ENCODE results near the gene EBLN1. TPM values are rescaled to one million over a fixed set of nuclear protein-coding genes. Genes with fewer than 3 reads are reported as not detected.

The EBLN1 gene
- total RNA-seq, 2 donors from 2014 or later, result not detected

- no peaks in the 10 kb centered on the region for H3K36me3 ChIP-seq (ENCODE audit: control insufficient read depth, insufficient read depth, low read length)
- Mint-ChIP-seq H3K4me3 (no peak overlapping the region), H3K27ac (peak overlapping the region; percentile 21), H3K9me3 (no peaks in the 10 kb centered on the region), H3K36me3 (ENCODE audit: low read depth) (no peaks in the 10 kb centered on the region), H3K27me3 (ENCODE audit: insufficient read depth) (peaks cover 2% of the 10 kb centered on the region), H3K4me1 (peaks cover 5% of the 10 kb centered on the region)
- no peak for TF ChIP-seq CTCF (conservative IDR thresholded peaks at IDR 0.05)
- no peak for DNase-seq
- H3K9ac ChIP-seq (ENCODE audit: extremely low read depth, low read length, poor library complexity, severe bottlenecking), result no peak overlapping the region
- H3K9me3 ChIP-seq (ENCODE audit: control insufficient read depth, low read length), result no peaks in the 10 kb centered on the region
- no peak overlapping the region for H3K4me3 ChIP-seq (ENCODE audit: low read length)
- WGBS, 2 experiments (ENCODE audit: insufficient coverage in 1 of 2, insufficient read length in 1 of 2), result 92 to 100% methylated on average over 2 of the region's 2 CpGs
- H3K4me1 ChIP-seq (ENCODE audit: control insufficient read depth, insufficient read depth, low read length), result no peaks in the 10 kb centered on the region
- H3K27me3 ChIP-seq (ENCODE audit: control insufficient read depth, insufficient read depth, low read length, poor library complexity, severe bottlenecking), result no peaks in the 10 kb centered on the region
- no peak overlapping the region for H3K27ac ChIP-seq (ENCODE audit: low read depth, low read length)
Measured at GRCh38 chr10:22159979-22160378, 57.8 kb downstream of the EBLN1 start.

DNA sequence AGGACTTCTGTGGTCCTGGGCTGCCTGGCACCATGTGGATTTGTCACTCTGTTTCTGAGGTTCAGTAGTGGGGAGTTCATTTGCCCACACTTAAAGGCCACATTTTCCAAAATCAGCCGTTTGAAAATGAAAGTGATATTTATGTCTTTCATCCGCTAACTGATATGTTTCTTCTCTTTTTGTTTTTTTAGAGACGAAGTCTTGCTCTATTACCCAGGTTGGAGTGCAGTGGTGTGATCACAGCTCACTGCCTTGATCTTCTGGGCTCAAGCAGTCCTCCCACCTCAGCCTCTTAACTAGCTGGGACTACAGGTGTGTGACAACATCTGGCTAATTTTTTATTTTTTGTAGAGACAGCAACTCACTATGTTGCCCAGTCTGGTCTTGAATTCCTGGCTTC is 58.6 kb downstream of the EBLN1 start:
- no peaks in the 10 kb centered on the region for H3K36me3 ChIP-seq (ENCODE audit: control insufficient read depth, insufficient read depth, low read length)
- WGBS, 2 experiments (ENCODE audit: insufficient coverage in 1 of 2, insufficient read length in 1 of 2), result 85 to 94% methylated on average over 3 of the region's 3 CpGs
- no peaks in the 10 kb centered on the region for H3K27me3 ChIP-seq (ENCODE audit: control insufficient read depth, insufficient read depth, low read length, poor library complexity, severe bottlenecking)
- peaks cover 5% of the 10 kb centered on the region for H3K4me1 Mint-ChIP-seq
- H3K36me3 Mint-ChIP-seq (ENCODE audit: low read depth), result no peaks in the 10 kb centered on the region
- no peak overlapping the region for H3K9ac ChIP-seq (ENCODE audit: extremely low read depth, low read length, poor library complexity, severe bottlenecking)
- H3K27ac ChIP-seq (ENCODE audit: low read depth, low read length), result no peak overlapping the region
- no peak for TF ChIP-seq CTCF (conservative IDR thresholded peaks at IDR 0.05)
- H3K4me3 ChIP-seq (ENCODE audit: low read length), result no peak overlapping the region
- peaks cover 2% of the 10 kb centered on the region for H3K27me3 Mint-ChIP-seq (ENCODE audit: insufficient read depth)
- H3K4me3 Mint-ChIP-seq, result no peak overlapping the region
- H3K9me3 Mint-ChIP-seq, result no peaks in the 10 kb centered on the region
- no peak overlapping the region for H3K27ac Mint-ChIP-seq
- no peak for DNase-seq
- H3K9me3 ChIP-seq (ENCODE audit: control insufficient read depth, low read length), result no peaks in the 10 kb centered on the region
- H3K4me1 ChIP-seq (ENCODE audit: control insufficient read depth, insufficient read depth, low read length), result no peaks in the 10 kb centered on the region

Other genes with a start within 250 kb of the EBLN1 start
- gene DNAJC1, start 214.3 kb downstream of the EBLN1 start, total RNA-seq, result 10 to 100 TPM; 23.5 to 30.4 TPM
- 10 to 100 TPM; 10.4 to 14.9 TPM for gene COMMD3, start 98.4 kb upstream of the EBLN1 start, total RNA-seq
- gene BMI1, start 103.1 kb upstream of the EBLN1 start, total RNA-seq, result 10 to 100 TPM; 12.2 to 15.5 TPM
- gene SPAG6, start 127.5 kb upstream of the EBLN1 start, total RNA-seq, result 1 to 10 TPM; 1.1 to 2.1 TPM